ENCODE results near the gene CCDC154. TPM values are rescaled to one million over a fixed set of nuclear protein-coding genes. Genes with fewer than 3 reads are reported as not detected.
A peak's percentile ranks its signal among the peaks of the same experiment; 100 is the strongest.

CCDC154 gene
- total RNA-seq, 1 donor from 2014 or later: not detected

- no peak for DNase-seq (ENCODE audit: low spot score)
These were observed 15.6 kb upstream of the CCDC154 start for GRCh38 chr16:1459967-1460366.

GRCh38 chr16:1458977-1459341 is 14.6 kb upstream of the CCDC154 start:
- H2AFZ ChIP-seq (replicated peaks): no peak overlapping the region
- TF ChIP-seq CTCF (IDR thresholded peaks at IDR 0.05) (no peak), EZH2phosphoT487 (IDR thresholded peaks at IDR 0.05) (no peak), EZH2 (IDR thresholded peaks at IDR 0.05) (no peak)
- no peaks in the 10 kb centered on the region for H3K79me2 ChIP-seq (ENCODE audit: low read depth)
- no peaks in the 10 kb centered on the region for H3K9me3 ChIP-seq (ENCODE audit: low read depth)
- no peaks in the 10 kb centered on the region for H4K20me1 ChIP-seq (ENCODE audit: low read depth)
- Mint-ChIP-seq H3K36me3 (peaks cover 2% of the 10 kb centered on the region), H3K27me3 (ENCODE audit: insufficient read depth, low read depth) (no peaks in the 10 kb centered on the region), H3K4me1 (no peaks in the 10 kb centered on the region), H3K27ac (no peak overlapping the region), H3K9me3 (no peaks in the 10 kb centered on the region), H3K4me3 (no peak overlapping the region)
- H3K36me3 ChIP-seq: no peaks in the 10 kb centered on the region
- no peak for DNase-seq (ENCODE audit: low spot score)
- no peak overlapping the region for H3K4me3 ChIP-seq
- H3F3A ChIP-seq (ENCODE audit: low read depth): no peaks in the 10 kb centered on the region
- H3K27ac ChIP-seq: no peak overlapping the region
- no peak overlapping the region for H3K9ac ChIP-seq
- no peaks in the 10 kb centered on the region for H3K4me1 ChIP-seq
- no peak overlapping the region for H3K4me2 ChIP-seq
- H3K27me3 ChIP-seq: no peaks in the 10 kb centered on the region

More at GRCh38 chr16:1459967-1460366, 15.6 kb upstream of the CCDC154 start:
- Histone ChIP-seq H3K9me3 (ENCODE audit: low read depth) (no peaks in the 10 kb centered on the region), H3F3A (ENCODE audit: low read depth) (no peaks in the 10 kb centered on the region), H3K9ac (no peak overlapping the region), H3K79me2 (ENCODE audit: low read depth) (no peaks in the 10 kb centered on the region), H3K27ac (no peak overlapping the region), H3K27me3 (no peaks in the 10 kb centered on the region), H3K4me2 (no peak overlapping the region), H3K36me3 (no peaks in the 10 kb centered on the region), H2AFZ (replicated peaks) (no peak overlapping the region), H3K4me1 (no peaks in the 10 kb centered on the region), H3K4me3 (no peak overlapping the region), H4K20me1 (ENCODE audit: low read depth) (no peaks in the 10 kb centered on the region)
- no peaks in the 10 kb centered on the region for H3K9me3 Mint-ChIP-seq
- peaks cover 3% of the 10 kb centered on the region for H3K27me3 Mint-ChIP-seq (ENCODE audit: insufficient read depth, low read depth)
- peaks cover 2% of the 10 kb centered on the region for H3K36me3 Mint-ChIP-seq
- no peak overlapping the region for H3K4me3 Mint-ChIP-seq
- no peak overlapping the region for H3K27ac Mint-ChIP-seq
- H3K4me1 Mint-ChIP-seq: no peaks in the 10 kb centered on the region
- TF ChIP-seq CTCF (IDR thresholded peaks at IDR 0.05) (no peak), EZH2 (IDR thresholded peaks at IDR 0.05) (no peak), EZH2phosphoT487 (IDR thresholded peaks at IDR 0.05) (no peak)

GRCh38 chr16:1458336-1458976 is 14.1 kb upstream of the CCDC154 start:
- H3K4me1 ChIP-seq: no peaks in the 10 kb centered on the region
- H3K9ac ChIP-seq: no peak overlapping the region
- H3K4me3 ChIP-seq: no peak overlapping the region
- peak overlapping the region; percentile 76 for H3K27ac Mint-ChIP-seq
- no peak for DNase-seq (ENCODE audit: low spot score)
- no peaks in the 10 kb centered on the region for H3K4me1 Mint-ChIP-seq
- H3K4me3 Mint-ChIP-seq: no peak overlapping the region
- H4K20me1 ChIP-seq (ENCODE audit: low read depth): no peaks in the 10 kb centered on the region
- no peaks in the 10 kb centered on the region for H3K79me2 ChIP-seq (ENCODE audit: low read depth)
- no peak overlapping the region for H2AFZ ChIP-seq (replicated peaks)
- H3K9me3 Mint-ChIP-seq: no peaks in the 10 kb centered on the region
- no peak overlapping the region for H3K4me2 ChIP-seq
- no peaks in the 10 kb centered on the region for H3K36me3 ChIP-seq
- no peaks in the 10 kb centered on the region for H3K27me3 Mint-ChIP-seq (ENCODE audit: insufficient read depth, low read depth)
- no peaks in the 10 kb centered on the region for H3F3A ChIP-seq (ENCODE audit: low read depth)
- peaks cover 2% of the 10 kb centered on the region for H3K36me3 Mint-ChIP-seq
- no peaks in the 10 kb centered on the region for H3K27me3 ChIP-seq
- no peak overlapping the region for H3K27ac ChIP-seq
- TF ChIP-seq CTCF (IDR thresholded peaks at IDR 0.05) (no peak), EZH2 (IDR thresholded peaks at IDR 0.05) (no peak), EZH2phosphoT487 (IDR thresholded peaks at IDR 0.05) (no peak)
- H3K9me3 ChIP-seq (ENCODE audit: low read depth): no peaks in the 10 kb centered on the region
